HepG2 (cell line): ENCODE results near the gene DPP3. TPM values are rescaled to one million over a fixed set of nuclear protein-coding genes. Genes with fewer than 3 reads are reported as not detected.
"Not testable (repeated sequence)": the region's sequence is repeated elsewhere in the genome, so short reads cannot be mapped to it uniquely, and the experiment has no call there.

Experiments used
- ATAC-seq: fragments of 200-7000 bp; cut with Tn5 transposase; 3 replicates; pipeline ENCODE4 v1.9.1; 2020; ENCODE audit warnings: mild to moderate bottlenecking, moderate library complexity
- BruUV-seq: library from RNA; stranded (reverse); fragments of 400-500 nt; replicated peaks from 2 replicates; lab custom pipeline; 2021; lab: Mats Ljungman, UMichigan
- CTCF ChIA-PET: fragments of 300-600 bp; formaldehyde crosslinking; extraction: SDS; loops from one replicate; lab custom pipeline; 2021; ENCODE audit warnings: low total read pairs, inconsistent platforms, low intra/inter-chr PET ratio; lab: Yijun Ruan, JAX
- POLR2A ChIA-PET: fragments of 350-600 bp; sonication (Branson Sonifier 250); formaldehyde crosslinking; loops from one replicate; lab custom pipeline; 2020; ENCODE audit warnings: antibody characterized with exemption, inconsistent platforms; lab: Yijun Ruan, JAX
- DNase-seq: peaks from one replicate; pipeline ENCODE4 v3.0.0-alpha.2; 2015; ENCODE audit warnings: low spot score
- FAIRE-seq: peaks from 3 replicates; lab custom pipeline; 2011; peaks lifted over from hg19 to GRCh38; lab: Jason Lieb, UNC
- H2AFZ ChIP-seq: one replicate; pipeline ENCODE4 v1.6.1; 2011; ENCODE audit warnings: low read length, inconsistent platforms
- H3K27ac ChIP-seq: fragments of 300-600 bp; 3 replicates; pipeline ENCODE4 v1.8.0; 2011; ENCODE audit warnings: mixed run types, mild to moderate bottlenecking, mixed read lengths, low read length, inconsistent platforms; ENCODE audit not compliant: insufficient read depth; ENCODE audit errors: extremely low read length
- H3K27me3 ChIP-seq, 2 experiments: fragments of 200-600 bp in 1 of 2; 2 replicates in 1 of 2; 3 replicates in 1 of 2; pipeline versions ENCODE4 v1.6.0 to v1.8.0; 2011; ENCODE audit warnings: low read length in 2 of 2, mild to moderate bottlenecking in 2 of 2, moderate library complexity in 2 of 2, inconsistent platforms in 1 of 2; ENCODE audit not compliant: insufficient read depth in 2 of 2, control insufficient read depth in 1 of 2
- H3K36me3 ChIP-seq, 2 experiments: fragments of 200-600 bp in 1 of 2; replicated peaks in 1 of 2; 2 replicates in 1 of 2; 3 replicates in 1 of 2; pipeline versions ENCODE4 v1.5.1 to v1.8.0; 2011; ENCODE audit warnings: low read length in 2 of 2, inconsistent platforms in 1 of 2; ENCODE audit not compliant: insufficient read depth in 2 of 2, control insufficient read depth in 1 of 2
- H3K4me1 ChIP-seq: 2 replicates; pipeline ENCODE4 v1.5.1; 2012; ENCODE audit warnings: low read length, inconsistent platforms; ENCODE audit not compliant: insufficient read depth
- H3K4me2 ChIP-seq: 2 replicates; pipeline ENCODE4 v1.6.0; 2011; ENCODE audit warnings: low read depth, low read length, inconsistent platforms
- H3K4me3 ChIP-seq, 3 experiments: fragments of 200-600 bp in 1 of 3; sonication (generic), shearing (Covaris generic) in 1 of 3; replicated peaks in 1 of 3; 2 replicates each; pipeline ENCODE4 v1.5.1; 2011 to 2016; ENCODE audit warnings: low read length in 3 of 3, inconsistent platforms in 2 of 3, low read depth in 2 of 3, mild to moderate bottlenecking in 2 of 3, control low read depth in 1 of 3, mixed read lengths in 1 of 3; ENCODE audit not compliant: insufficient read depth in 1 of 3
- H3K79me2 ChIP-seq: one replicate; pipeline ENCODE4 v1.6.1; 2011; ENCODE audit warnings: low read length, inconsistent platforms; ENCODE audit not compliant: insufficient read depth
- H3K9ac ChIP-seq: 2 replicates; pipeline ENCODE4 v1.6.0; 2011; ENCODE audit warnings: mild to moderate bottlenecking, low read depth, low read length, inconsistent platforms; ENCODE audit not compliant: insufficient read depth
- H3K9me3 ChIP-seq: 2 replicates; pipeline ENCODE4 v1.5.1; 2012; ENCODE audit warnings: mild to moderate bottlenecking, low read length
- H4K20me1 ChIP-seq: 2 replicates; pipeline ENCODE4 v1.6.0; 2011; ENCODE audit warnings: inconsistent platforms, mild to moderate bottlenecking, low read length, moderate library complexity; ENCODE audit not compliant: insufficient read depth
- FOXO4 ChIP-seq: sonication (generic); formaldehyde crosslinking; conservative IDR thresholded peaks from 2 replicates; pipeline ENCODE4 v1.8.1; 2023; ENCODE audit warnings: missing genetic modification reagents
- GABPB1 ChIP-seq: IDR thresholded peaks from 2 replicates; pipeline ENCODE4 v1.6.1; 2016; ENCODE audit warnings: mild to moderate bottlenecking, missing genetic modification reagents, moderate library complexity, missing compliant biosample characterization
- HNRNPLL ChIP-seq: fragments of 200-400 bp; formaldehyde crosslinking; IDR thresholded peaks from 2 replicates; pipeline ENCODE4 v1.6.1; 2017; ENCODE audit warnings: mild to moderate bottlenecking, low read depth, low read length; ENCODE audit not compliant: poor library complexity, severe bottlenecking
- MAZ ChIP-seq, 2 experiments: sonication (generic) in 1 of 2; formaldehyde crosslinking in 1 of 2; IDR thresholded peaks; 2 replicates each; pipeline versions ENCODE4 v1.5.0 to v1.6.1; 2012 to 2020; ENCODE audit warnings: low read depth in 2 of 2, mild to moderate bottlenecking in 2 of 2, borderline replicate concordance in 1 of 2, improper control_type of control experiment in 1 of 2, low read length in 1 of 2, missing genetic modification reagents in 1 of 2, moderate library complexity in 1 of 2
- MIER2 ChIP-seq: IDR thresholded peaks from 2 replicates; pipeline ENCODE4 v1.6.1; 2016; ENCODE audit warnings: missing biosample characterization, missing genetic modification reagents
- NFYB ChIP-seq: sonication (generic); formaldehyde crosslinking; IDR thresholded peaks from 2 replicates; pipeline ENCODE4 v1.4.0; 2020; ENCODE audit warnings: missing genetic modification reagents
- NRL ChIP-seq: sonication (generic); formaldehyde crosslinking; IDR thresholded peaks from 2 replicates; pipeline ENCODE4 v1.5.0; 2020; ENCODE audit warnings: missing genetic modification reagents, mild to moderate bottlenecking, moderate library complexity, borderline replicate concordance
- UBTF ChIP-seq: sonication (generic); formaldehyde crosslinking; IDR thresholded peaks from 2 replicates; pipeline ENCODE4 v1.4.0; 2020; ENCODE audit warnings: mild to moderate bottlenecking, missing genetic modification reagents
- ZBTB8A ChIP-seq: sonication (generic); formaldehyde crosslinking; IDR thresholded peaks from 2 replicates; pipeline ENCODE4 v1.4.0; 2020; ENCODE audit warnings: mild to moderate bottlenecking, low read depth, missing genetic modification reagents, borderline replicate concordance
- ZNF329 ChIP-seq: sonication (generic); formaldehyde crosslinking; IDR thresholded peaks from 2 replicates; pipeline ENCODE4 v1.9.0; 2021; ENCODE audit warnings: low read depth, mild to moderate bottlenecking, missing genetic modification reagents
- ZNF558 ChIP-seq: sonication (generic); formaldehyde crosslinking; IDR thresholded peaks from 2 replicates; pipeline ENCODE4 v1.9.0; 2022; ENCODE audit warnings: mild to moderate bottlenecking, missing genetic modification reagents, borderline replicate concordance
- ZNF616 ChIP-seq: sonication (generic); formaldehyde crosslinking; IDR thresholded peaks from 2 replicates; pipeline ENCODE4 v1.5.0; 2020; ENCODE audit warnings: low read depth, mild to moderate bottlenecking, missing genetic modification reagents
- ZNF770 ChIP-seq: sonication (generic); formaldehyde crosslinking; IDR thresholded peaks from 2 replicates; pipeline ENCODE4 v1.5.0; 2020; ENCODE audit warnings: mild to moderate bottlenecking, missing genetic modification reagents
- WGBS: methylation state at CpG from one replicate; pipeline ENCODE4 v1.1.6; 2017; ENCODE audit warnings: low lambda C conversion rate; 5-methylcytosine and 5-hydroxymethylcytosine counted together
- in situ Hi-C: cut with HindIII; loops from 2 replicates; pipeline ENCODE4 v1.10.0; 2017; ENCODE audit warnings: low pct_unique_long_range_greater_than_20kb; ENCODE audit not compliant: extremely low pct_ligation_motif_present
- intact Hi-C: fragments of 100-400 bp; cut with micrococcal nuclease; formaldehyde crosslinking; loops from one replicate; pipeline ENCODE4 v1.10.0; 2022; ENCODE audit not compliant: unreplicated experiment
- polyA plus RNA-seq, 8 experiments: library from polyadenylated mRNA; depleted of rRNA in 3 of 8; stranded (reverse) in 7 of 8; unstranded in 1 of 8; fragments of >200 nt; fragmentation: Illumina TruSeq in 4 of 8; extraction: Trizol in 4 of 8; gene quantifications; 2 replicates each; pipeline versions ENCODE4 v1.2.1 to v1.2.3, GENCODE V29; 2011 to 2016; ENCODE audit warnings: low read depth in 4 of 8, missing spikeins in 1 of 8, mixed read lengths in 1 of 8; ENCODE audit not compliant: insufficient read depth in 1 of 8
- total RNA-seq, 5 experiments: library from RNA; depleted of rRNA; stranded (reverse); fragments of >200 nt; fragmentation: Illumina TruSeq; extraction: Trizol; gene quantifications; 2 replicates each; pipeline ENCODE4 v1.2.3, GENCODE V29; 2016; ENCODE audit warnings: low read depth in 1 of 5

Gene DPP3
- total and polyA plus RNA-seq, 2 of the 13 experiments (the other 11 are each of a cell fraction or from before 2014, with no cell fraction given) = 38.4 to 59.8 TPM

- TF ChIP-seq MIER2 (CRISPR knock-in tag) (0 out of 2 replicates have a peak, but pooled peaks have one; percentile 12), ZNF329 (CRISPR knock-in tag) (0 out of 2 replicates have a peak, but pooled peaks have one; percentile 28), MAZ (CRISPR knock-in tag; IDR thresholded peaks at IDR 0.05; ENCODE audit: low read depth) (0 out of 2 replicates have a peak, but pooled peaks have one; percentile 2), NFYB (peak; percentile 87), ZNF558 (0 out of 2 replicates have a peak, but pooled peaks have one; percentile 5)
- not testable (repeated sequence) for TF ChIP-seq MAZ (IDR thresholded peaks at IDR 0.05; ENCODE audit: borderline replicate concordance, low read depth, low read length)
These were observed 39.9 kb upstream of the DPP3 start (continued) for GRCh38 chr11:66440101-66440939.

GRCh38 chr11:66440940-66441282, 39.3 kb upstream of the DPP3 start:
- H3K4me1 ChIP-seq = peaks cover 33% of the 10 kb centered on the region
- CTCF ChIA-PET; in situ Hi-C loops; BruUV-seq; DNase-seq; H3K9me3 ChIP-seq; intact Hi-C loops; H3K79me2 ChIP-seq; H3K9ac ChIP-seq; H2AFZ ChIP-seq; H3K27me3 ChIP-seq; H4K20me1 ChIP-seq; FAIRE-seq; ATAC-seq; TF ChIP-seq MAZ (IDR thresholded peaks at IDR 0.05; ENCODE audit: borderline replicate concordance, low read depth, low read length): not testable (repeated sequence)
- POLR2A ChIA-PET = interaction anchor here (2.9 to 3.2 kb wide), 2 partner anchors 25 to 237 kb away, joined by 18 to 41 read pairs; partner anchors contain the start of genes PELI3 and RBM4B
- H3K36me3 ChIP-seq = peaks cover 4 to 11% of the 10 kb centered on the region in 2 experiments; a peak in 3 of 5 replicates
- H3K27ac ChIP-seq = peak overlapping the region; percentile 63
- 33% methylated on average over 3 of the region's 27 CpGs for WGBS
- peak overlapping the region in 1 of 3 experiments; percentile 37; a peak in 2 of 6 replicates for H3K4me3 ChIP-seq
- peak overlapping the region; percentile 49 for H3K4me2 ChIP-seq
- TF ChIP-seq FOXO4 (0 out of 2 replicates have a peak, but pooled peaks have one; percentile 57), ZNF770 (CRISPR knock-in tag) (0 out of 2 replicates have a peak, but pooled peaks have one; percentile 5), GABPB1 (CRISPR knock-in tag) (peak; percentile 44; the same call in 1 of the 2 replicates), NRL (CRISPR knock-in tag) (0 out of 2 replicates have a peak, but pooled peaks have one; percentile 55), MAZ (CRISPR knock-in tag; IDR thresholded peaks at IDR 0.05; ENCODE audit: low read depth) (0 out of 2 replicates have a peak, but pooled peaks have one; percentile 7), UBTF (peak; percentile 44; the same call in 1 of the 2 replicates), HNRNPLL (peak; percentile 27), ZNF616 (0 out of 2 replicates have a peak, but pooled peaks have one; percentile 34), ZBTB8A (CRISPR knock-in tag) (0 out of 2 replicates have a peak, but pooled peaks have one; percentile 86)
